ENCODE results near the gene OTUD3. TPM values are rescaled to one million over a fixed set of nuclear protein-coding genes. Genes with fewer than 3 reads are reported as not detected.

Gene OTUD3
- total RNA-seq, 1 donor from 2014 or later, result 22.3 TPM

- peaks cover 5% of the 10 kb centered on the region for H3K4me1 Mint-ChIP-seq
- TF ChIP-seq, protein P1, sequence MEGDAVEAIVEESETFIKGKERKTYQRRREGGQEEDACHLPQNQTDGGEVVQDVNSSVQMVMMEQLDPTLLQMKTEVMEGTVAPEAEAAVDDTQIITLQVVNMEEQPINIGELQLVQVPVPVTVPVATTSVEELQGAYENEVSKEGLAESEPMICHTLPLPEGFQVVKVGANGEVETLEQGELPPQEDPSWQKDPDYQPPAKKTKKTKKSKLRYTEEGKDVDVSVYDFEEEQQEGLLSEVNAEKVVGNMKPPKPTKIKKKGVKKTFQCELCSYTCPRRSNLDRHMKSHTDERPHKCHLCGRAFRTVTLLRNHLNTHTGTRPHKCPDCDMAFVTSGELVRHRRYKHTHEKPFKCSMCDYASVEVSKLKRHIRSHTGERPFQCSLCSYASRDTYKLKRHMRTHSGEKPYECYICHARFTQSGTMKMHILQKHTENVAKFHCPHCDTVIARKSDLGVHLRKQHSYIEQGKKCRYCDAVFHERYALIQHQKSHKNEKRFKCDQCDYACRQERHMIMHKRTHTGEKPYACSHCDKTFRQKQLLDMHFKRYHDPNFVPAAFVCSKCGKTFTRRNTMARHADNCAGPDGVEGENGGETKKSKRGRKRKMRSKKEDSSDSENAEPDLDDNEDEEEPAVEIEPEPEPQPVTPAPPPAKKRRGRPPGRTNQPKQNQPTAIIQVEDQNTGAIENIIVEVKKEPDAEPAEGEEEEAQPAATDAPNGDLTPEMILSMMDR (IDR thresholded peaks at IDR 0.05; ENCODE audit: unreplicated experiment), result no peak
- peaks cover 22% of the 10 kb centered on the region for H3K27me3 Mint-ChIP-seq (ENCODE audit: low read depth)
- H3K9me3 Mint-ChIP-seq, result peaks cover 14% of the 10 kb centered on the region
- H3K27ac Mint-ChIP-seq, result no peak overlapping the region
- H3K36me3 Mint-ChIP-seq, result no peaks in the 10 kb centered on the region
- DNase-seq (ENCODE audit: low spot score in 2 of 2, unreplicated experiment in 2 of 2), result no peak
- H3K4me3 Mint-ChIP-seq, result no peak overlapping the region
Observed at GRCh38 chr1:19957779-19958178, 75.6 kb downstream of the OTUD3 start.

DNA sequence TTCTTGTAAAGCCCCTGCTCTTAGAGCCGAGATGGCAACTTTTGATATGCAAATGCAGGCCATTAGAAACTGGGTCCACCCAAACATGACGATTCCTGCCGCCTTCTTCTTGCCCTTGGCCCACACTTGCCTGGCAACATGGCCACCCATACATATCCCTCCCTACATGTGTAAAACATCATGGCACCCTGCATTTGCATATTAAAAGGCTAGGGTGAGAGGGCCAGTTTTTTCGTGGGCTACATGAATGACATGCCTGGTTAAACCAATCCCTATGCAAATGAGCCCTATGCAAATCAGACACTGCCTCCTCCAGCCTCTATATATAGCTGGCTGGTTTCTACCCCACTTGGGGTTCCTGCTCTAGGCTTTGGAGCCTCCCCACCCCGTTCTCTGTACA lies 78.4 kb downstream of the OTUD3 start:
- Mint-ChIP-seq H3K4me3 (no peak overlapping the region), H3K4me1 (peaks cover 5% of the 10 kb centered on the region), H3K27me3 (ENCODE audit: low read depth) (peaks cover 31% of the 10 kb centered on the region), H3K9me3 (peaks cover 14% of the 10 kb centered on the region), H3K27ac (no peak overlapping the region), H3K36me3 (no peaks in the 10 kb centered on the region)
- TF ChIP-seq, protein P1 (IDR thresholded peaks at IDR 0.05; ENCODE audit: unreplicated experiment), result no peak
- no peak for DNase-seq (ENCODE audit: low spot score in 2 of 2, unreplicated experiment in 2 of 2)

Other genes with a start within 250 kb of the OTUD3 start
- 20.0 to 22.9 TPM (median 20.3 TPM) in 3 replicates for gene NBL1, start 238.1 kb upstream of the OTUD3 start, total RNA-seq
- gene HTR6, start 217.5 kb upstream of the OTUD3 start, total RNA-seq, result 0.11 to 0.24 TPM (median 0.11 TPM) in 3 replicates
- 19.4 to 23.1 TPM (median 21.4 TPM) in 3 replicates for gene TMCO4, start 82.5 kb upstream of the OTUD3 start, total RNA-seq
- gene RNF186, start 67.1 kb upstream of the OTUD3 start, total RNA-seq, result not detected in 3 replicates
- not detected in 3 replicates for gene PLA2G2E, start 41.2 kb downstream of the OTUD3 start, total RNA-seq
- 3.7 to 5.0 TPM (median 4.1 TPM) in 3 replicates for gene PLA2G2A, start 97.2 kb downstream of the OTUD3 start, total RNA-seq
- 0.25 TPM in 1 of 3 replicates, not detected in the others for gene PLA2G5, start 187.8 kb downstream of the OTUD3 start, total RNA-seq
- not detected in 3 replicates for gene PLA2G2D, start 237.1 kb downstream of the OTUD3 start, total RNA-seq